Duodenal mucosa (tissue), 2 donors: ENCODE results near the gene SDHAF2.
"Not testable (repeated sequence)": the region's sequence is repeated elsewhere in the genome, so short reads cannot be mapped to it uniquely, and the experiment has no call there.

Experiments
- H3K27ac ChIP-seq: one replicate; pipeline ENCODE4 v1.7.0; 2013; ENCODE audit warnings: low read depth, low read length
- H3K27me3 ChIP-seq, 2 donors: one replicate each; pipeline ENCODE4 v1.7.0; 2013; ENCODE audit warnings: low read length in 2 of 2, control low read depth in 1 of 2; ENCODE audit not compliant: insufficient read depth in 2 of 2, control insufficient read depth in 1 of 2
- H3K36me3 ChIP-seq, 2 donors: one replicate each; pipeline ENCODE4 v1.7.0; 2013; ENCODE audit warnings: low read length in 2 of 2, control low read depth in 1 of 2; ENCODE audit not compliant: insufficient read depth in 2 of 2, control insufficient read depth in 1 of 2
- H3K4me1 ChIP-seq, 2 donors: one replicate each; pipeline ENCODE4 v1.7.0; 2013; ENCODE audit warnings: low read length in 2 of 2, control low read depth in 1 of 2; ENCODE audit not compliant: insufficient read depth in 2 of 2, control insufficient read depth in 1 of 2
- H3K4me3 ChIP-seq, 2 donors: one replicate each; pipeline ENCODE4 v1.7.0; 2013; ENCODE audit warnings: low read length in 2 of 2, low read depth in 1 of 2
- H3K9ac ChIP-seq, 2 donors: one replicate each; pipeline ENCODE4 v1.7.0; 2013; ENCODE audit warnings: low read length in 2 of 2, low read depth in 1 of 2
- H3K9me3 ChIP-seq, 2 donors: one replicate each; pipeline ENCODE4 v1.7.0; 2013; ENCODE audit warnings: low read length in 2 of 2, control low read depth in 1 of 2; ENCODE audit not compliant: control insufficient read depth in 1 of 2

The SDHAF2 gene

GRCh38 chr11:61447601-61448551 lies 18.0 kb downstream of the SDHAF2 start:
- H3K4me1 ChIP-seq = peaks cover 0 to 3% of the 10 kb centered on the region in 2 donors
- H3K9me3 ChIP-seq = no peaks in the 10 kb centered on the region
- no peaks in the 10 kb centered on the region for H3K27me3 ChIP-seq
- H3K4me3 ChIP-seq = no peak overlapping the region
- H3K27ac ChIP-seq = no peak overlapping the region
- H3K9ac ChIP-seq = no peak overlapping the region
- peaks cover 44 to 75% of the 10 kb centered on the region in 2 donors for H3K36me3 ChIP-seq

- Histone ChIP-seq H3K27me3 (no peaks in the 10 kb centered on the region), H3K4me3 (no peak overlapping the region), H3K4me1 (peaks cover 0 to 3% of the 10 kb centered on the region in 2 donors), H3K9me3 (no peaks in the 10 kb centered on the region), H3K36me3 (peaks cover 41 to 69% of the 10 kb centered on the region in 2 donors), H3K9ac (no peak overlapping the region), H3K27ac (no peak overlapping the region)
These were observed 18.6 kb downstream of the SDHAF2 start for GRCh38 chr11:61448552-61448927.

- Histone ChIP-seq H3K4me1 (no peaks in the 10 kb centered on the region), H3K9ac (no peak overlapping the region), H3K36me3 (peaks cover 16 to 47% of the 10 kb centered on the region in 2 donors), H3K27me3 (no peaks in the 10 kb centered on the region), H3K9me3 (no peaks in the 10 kb centered on the region), H3K4me3 (no peak overlapping the region), H3K27ac (no peak overlapping the region)
These were observed 22.9 kb downstream of the SDHAF2 start for GRCh38 chr11:61452825-61453224.

- no peak overlapping the region for H3K4me3 ChIP-seq
- no peak overlapping the region for H3K27ac ChIP-seq
- no peaks in the 10 kb centered on the region for H3K27me3 ChIP-seq
- no peaks in the 10 kb centered on the region for H3K9me3 ChIP-seq
- no peak overlapping the region for H3K9ac ChIP-seq
- H3K4me1 ChIP-seq = no peaks in the 10 kb centered on the region
- peaks cover 8 to 39% of the 10 kb centered on the region in 2 donors for H3K36me3 ChIP-seq
These were observed 23.8 kb downstream of the SDHAF2 start for GRCh38 chr11:61453695-61454094.

GRCh38 chr11:61454520-61454919 lies 24.6 kb downstream of the SDHAF2 start:
- no peak overlapping the region for H3K27ac ChIP-seq
- peaks cover 7 to 31% of the 10 kb centered on the region in 2 donors for H3K36me3 ChIP-seq
- H3K9ac ChIP-seq = no peak overlapping the region
- H3K9me3 ChIP-seq = no peaks in the 10 kb centered on the region
- H3K27me3 ChIP-seq = no peaks in the 10 kb centered on the region
- no peak overlapping the region for H3K4me3 ChIP-seq
- H3K4me1 ChIP-seq = no peaks in the 10 kb centered on the region

GRCh38 chr11:61460474-61460881 lies 30.6 kb downstream of the SDHAF2 start:
- H3K27me3 ChIP-seq = no peaks in the 10 kb centered on the region
- H3K4me1 ChIP-seq = no peaks in the 10 kb centered on the region
- H3K4me3 ChIP-seq = no peak overlapping the region
- no peak overlapping the region for H3K27ac ChIP-seq
- H3K9ac ChIP-seq = no peak overlapping the region
- no peaks in the 10 kb centered on the region for H3K9me3 ChIP-seq
- H3K36me3 ChIP-seq = peaks cover 0 to 8% of the 10 kb centered on the region in 2 donors

- H3K27me3 ChIP-seq = no peaks in the 10 kb centered on the region
- H3K9ac ChIP-seq = no peak overlapping the region
- H3K4me3 ChIP-seq = no peak overlapping the region
- no peak overlapping the region for H3K27ac ChIP-seq
- no peaks in the 10 kb centered on the region for H3K4me1 ChIP-seq
- peaks cover 0 to 4% of the 10 kb centered on the region in 2 donors for H3K36me3 ChIP-seq
- no peaks in the 10 kb centered on the region for H3K9me3 ChIP-seq
These were observed 31.1 kb downstream of the SDHAF2 start for GRCh38 chr11:61460986-61461385.

- not testable (repeated sequence) for H3K9ac ChIP-seq, H3K27ac ChIP-seq, H3K4me3 ChIP-seq, H3K9me3 ChIP-seq, H3K27me3 ChIP-seq, H3K4me1 ChIP-seq
- H3K36me3 ChIP-seq = peaks cover 9 to 14% of the 10 kb centered on the region in 2 donors
These were observed 37.7 kb downstream of the SDHAF2 start for GRCh38 chr11:61467602-61468001.

- no peak overlapping the region for H3K9ac ChIP-seq
- H3K27ac ChIP-seq = no peak overlapping the region
- peaks cover 9 to 14% of the 10 kb centered on the region in 2 donors for H3K36me3 ChIP-seq
- no peak overlapping the region for H3K4me3 ChIP-seq
- no peaks in the 10 kb centered on the region for H3K9me3 ChIP-seq
- no peaks in the 10 kb centered on the region for H3K27me3 ChIP-seq
- no peaks in the 10 kb centered on the region for H3K4me1 ChIP-seq
These were observed 38.1 kb downstream of the SDHAF2 start for GRCh38 chr11:61468002-61468401.

GRCh38 chr11:61472282-61472681 lies 42.4 kb downstream of the SDHAF2 start:
- Histone ChIP-seq H3K4me3 (no peak overlapping the region), H3K4me1 (no peaks in the 10 kb centered on the region), H3K27me3 (no peaks in the 10 kb centered on the region), H3K9ac (no peak overlapping the region), H3K36me3 (peaks cover 9 to 13% of the 10 kb centered on the region in 2 donors), H3K27ac (no peak overlapping the region), H3K9me3 (no peaks in the 10 kb centered on the region)
